NCI-H69 (cell line): ENCODE data around the gene TSPAN18.

Source experiments
- DNase-seq: peaks from one replicate; lab custom pipeline; 2025; lab: John Stamatoyannopoulos, UW

Gene TSPAN18

GRCh38 chr11:44916801-44917385 is 190.1 kb downstream of the TSPAN18 start:
- no peak for DNase-seq

GRCh38 chr11:44917741-44918140 is 191.0 kb downstream of the TSPAN18 start:
- DNase-seq: no peak

- DNase-seq: no peak
Measured at GRCh38 chr11:44920451-44920850, 193.7 kb downstream of the TSPAN18 start.

- DNase-seq: no peak
Measured at GRCh38 chr11:44923115-44923514, 196.4 kb downstream of the TSPAN18 start.

- no peak for DNase-seq
Measured at GRCh38 chr11:44923806-44924205, 197.0 kb downstream of the TSPAN18 start.

GRCh38 chr11:44926036-44926435 is 199.3 kb downstream of the TSPAN18 start:
- DNase-seq: peak; percentile 51

- DNase-seq: peak; percentile 92
Measured at GRCh38 chr11:44927174-44927661, 200.5 kb downstream of the TSPAN18 start.

GRCh38 chr11:44928144-44928543 is 201.4 kb downstream of the TSPAN18 start:
- DNase-seq: no peak

- DNase-seq: no peak
Measured at GRCh38 chr11:44928816-44929215, 202.1 kb downstream of the TSPAN18 start.

- DNase-seq: peak; percentile 44
Measured at GRCh38 chr11:44930588-44931302, 204.0 kb downstream of the TSPAN18 start.

GRCh38 chr11:44931466-44931865 is 204.7 kb downstream of the TSPAN18 start:
- DNase-seq: peak; percentile 52

GRCh38 chr11:44934110-44934509 is 207.3 kb downstream of the TSPAN18 start:
- no peak for DNase-seq

GRCh38 chr11:44934735-44935250 is 208.0 kb downstream of the TSPAN18 start:
- no peak for DNase-seq

GRCh38 chr11:44936525-44936924 is 209.8 kb downstream of the TSPAN18 start:
- peak; percentile 82 for DNase-seq

- DNase-seq: peak; percentile 50
Measured at GRCh38 chr11:44936951-44937543, 210.3 kb downstream of the TSPAN18 start.

GRCh38 chr11:44938066-44938691 is 211.4 kb downstream of the TSPAN18 start:
- peak; percentile 21 for DNase-seq

- peak; percentile 16 for DNase-seq
Measured at GRCh38 chr11:44939673-44940395, 213.1 kb downstream of the TSPAN18 start.

GRCh38 chr11:44940404-44940803 is 213.6 kb downstream of the TSPAN18 start:
- DNase-seq: no peak

GRCh38 chr11:44940835-44941234 is 214.1 kb downstream of the TSPAN18 start:
- no peak for DNase-seq

- peak; percentile 58 for DNase-seq
Measured at GRCh38 chr11:44941259-44942021, 214.7 kb downstream of the TSPAN18 start.
